Heart right ventricle (tissue), 16 donors: ENCODE results near the gene TSEN54. TPM values are rescaled to one million over a fixed set of nuclear protein-coding genes. Genes with fewer than 3 reads are reported as not detected.

ENCODE experiments used
- ATAC-seq, 8 donors: fragments of 200-7000 bp; cut with Tn5 transposase; one replicate each; pipeline ENCODE4 v1.9.1; 2020; ENCODE audit warnings: mild to moderate bottlenecking in 8 of 8, moderate library complexity in 8 of 8, moderate number of reproducible peaks in 1 of 8
- DNase-seq, 2 donors: peaks; one replicate each; pipeline ENCODE4 v3.0.0-alpha.2; 2020
- H3K27ac ChIP-seq, 10 donors: fragments of 200-600 bp; sonication (generic) in 2 of 10; one replicate each; pipeline versions ENCODE4 v1.5.0 to v1.8.0; 2020 to 2022; ENCODE audit warnings: mild to moderate bottlenecking in 3 of 10
- H3K27me3 ChIP-seq, 7 donors: fragments of 200-600 bp; one replicate each; pipeline ENCODE4 v1.8.0; 2021 to 2022; ENCODE audit warnings: mild to moderate bottlenecking in 2 of 7
- H3K36me3 ChIP-seq, 9 donors: fragments of 200-600 bp; sonication (generic) in 1 of 9; one replicate each; pipeline versions ENCODE4 v1.5.0 to v1.8.0; 2020 to 2022; ENCODE audit warnings: mild to moderate bottlenecking in 2 of 9
- H3K4me1 ChIP-seq, 9 donors: fragments of 200-600 bp; sonication (generic) in 1 of 9; one replicate each; pipeline versions ENCODE4 v1.5.0 to v1.8.0; 2020 to 2022; ENCODE audit warnings: mild to moderate bottlenecking in 4 of 9
- H3K4me3 ChIP-seq, 10 donors: fragments of 200-600 bp; sonication (generic) in 2 of 10; one replicate each; pipeline versions ENCODE4 v1.5.0 to v1.8.0; 2020 to 2022; ENCODE audit warnings: mild to moderate bottlenecking in 7 of 10, moderate library complexity in 2 of 10
- H3K9me3 ChIP-seq, 11 donors: fragments of 200-600 bp in 10 of 11; sonication (generic) in 2 of 11; one replicate each; pipeline versions ENCODE4 v1.5.0 to v1.8.0; 2013 to 2022; ENCODE audit warnings: mild to moderate bottlenecking in 2 of 11, control low read depth in 1 of 11, moderate library complexity in 1 of 11
- CTCF ChIP-seq, 9 donors: fragments of 200-600 bp; sonication (generic) in 2 of 9; IDR thresholded peaks; one replicate each; pipeline versions ENCODE4 v1.5.0 to v1.8.0; 2021 to 2022; ENCODE audit warnings: antibody characterized with exemption in 9 of 9, mild to moderate bottlenecking in 5 of 9, moderate library complexity in 1 of 9
- WGBS, 2 donors: extraction: QIAGEN DNeasy Blood & Tissue Kit; methylation state at CpG; one replicate each; pipeline ENCODE4 v1.1.7; 2013; ENCODE audit warnings: inconsistent platforms in 1 of 2; 5-methylcytosine and 5-hydroxymethylcytosine counted together
- intact Hi-C, 10 donors: fragments of 100-400 bp; cut with DNase I; formaldehyde crosslinking; loops; one replicate each; pipeline versions ENCODE4 v1.11.1 to v1.14.2; 2022
- polyA plus RNA-seq, 2 donors: library from polyadenylated mRNA; stranded (reverse); fragments of 200-250 nt; gene quantifications; one replicate each; pipeline ENCODE4 v1.2.3, GENCODE V29; 2013
- total RNA-seq, 10 donors: library from RNA; stranded (reverse); fragmentation: NEBNext Ultra II Directional in 3 of 10; extraction: Animal tissue kit (Norgen Biotek cat#: 25700) in 3 of 10; gene quantifications; one replicate each; pipeline versions ENCODE4 v1.2.1 to v1.2.4, GENCODE V29; 2021 to 2023
- donor health status: Arrhythmogenic right ventricular cardiomyopathy.
- donor health status: ischemic (EF 13 %, LVEDD 7.1; RV severe dilation, severe dysfunction).
- donor health status: healthy with polysubstance abuse.
- donor health status: DM: no; HTN: yes; CAD: no.
- donor health status: DM: no; HTN: no; CAD: no.
- donor health status: ischemic (EF 25% LVEDD 6.9; RV normal size, moderate dysfunction).
- donor health status: ischemic (EF 25% LVEDD 5.7; RV mildly dilated, moderate dysfunction).
- donor health status: healthy.
- donor health status: DM: yes; HTN: yes; CAD: no.
- donor health status: Ischemic cardiomyopathy.
- donor health status: ischemic (EF 35%, LVEDD 5.7; RV mildly dilated, moderate dysfunction).
- donor health status: nonischemic (EF 11% LVEDD 7.7; RV severe dilation, severe dysfunction).
- donor health status: DM: yes; HTN: yes; CAD: no.
- donor health status: PGD.
- donor health status: ischemic (EF 29% LVEDD 5.4; RV normal size, mild dysfunction).
- donor health status: nonischemic (EF 23%, LVEDD 6.1; RV moderate dilation, normal function).

TSEN54 gene
- total and polyA plus RNA-seq, 12 donors = 4.2 to 18.1 (median 6.7) TPM

- Histone ChIP-seq H3K36me3 (no peaks in the 10 kb centered on the region), H3K27me3 (peaks cover 0 to 14% (median 0%) of the 10 kb centered on the region in 7 donors), H3K9me3 (no peaks in the 10 kb centered on the region), H3K4me3 (no peak overlapping the region), H3K27ac (no peak overlapping the region), H3K4me1 (peaks cover 0 to 9% (median 5%) of the 10 kb centered on the region in 9 donors)
- DNase-seq = no peak
- no peak for ATAC-seq
- WGBS, 2 donors = 78 to 81% methylated on average over 19 of the region's 19 CpGs
- intact Hi-C loops = no loop called here
- no peak for TF ChIP-seq CTCF (IDR thresholded peaks at IDR 0.05)
These were observed 14.8 kb downstream of the TSEN54 start for GRCh38 chr17:75530837-75531720.

- TF ChIP-seq CTCF (IDR thresholded peaks at IDR 0.05) = no peak
- peaks cover 0 to 3% (median 0%) of the 10 kb centered on the region in 9 donors for H3K4me1 ChIP-seq
- H3K9me3 ChIP-seq = no peaks in the 10 kb centered on the region
- H3K36me3 ChIP-seq = no peaks in the 10 kb centered on the region
- ATAC-seq (no peak), DNase-seq (no peak)
- peaks cover 0 to 8% (median 0%) of the 10 kb centered on the region in 7 donors for H3K27me3 ChIP-seq
- WGBS, 2 donors = 87 to 89% methylated on average over 7 of the region's 7 CpGs
- H3K4me3 ChIP-seq = no peak overlapping the region
- no peak overlapping the region for H3K27ac ChIP-seq
- intact Hi-C loops = no loop called here
These were observed 15.4 kb downstream of the TSEN54 start for GRCh38 chr17:75531721-75532072.

- DNase-seq = no peak
- ATAC-seq = peak in 3 of 8 donors; percentile 7 to 32 (median 16)
These were observed 18.8 kb downstream of the TSEN54 start for GRCh38 chr17:75535119-75535537.

GRCh38 chr17:75535871-75536270, 19.5 kb downstream of the TSEN54 start:
- Histone ChIP-seq H3K36me3 (no peaks in the 10 kb centered on the region), H3K9me3 (no peaks in the 10 kb centered on the region), H3K27ac (peak overlapping the region in 1 of 10 donors; percentile 78), H3K4me1 (no peaks in the 10 kb centered on the region), H3K4me3 (no peak overlapping the region), H3K27me3 (no peaks in the 10 kb centered on the region)
- intact Hi-C loops = loop anchor here in 1 of 10 donors (5.0 kb wide), 1 partner anchor 46 kb away; no protein-coding TSS in a partner anchor
- TF ChIP-seq CTCF (IDR thresholded peaks at IDR 0.05) = no peak
- 93 to 94% methylated on average over 8 of the region's 8 CpGs for WGBS, 2 donors
- ATAC-seq = no peak
- no peak for DNase-seq

More at GRCh38 chr17:75535119-75535537, 18.8 kb downstream of the TSEN54 start:
- no peak overlapping the region for H3K4me3 ChIP-seq
- H3K27ac ChIP-seq = peak overlapping the region in 1 of 10 donors; percentile 78
- H3K27me3 ChIP-seq = no peaks in the 10 kb centered on the region
- no peaks in the 10 kb centered on the region for H3K4me1 ChIP-seq
- no peaks in the 10 kb centered on the region for H3K9me3 ChIP-seq
- 82 to 83% methylated on average over 15 of the region's 15 CpGs for whole genome bisulfite sequencing, 2 donors
- no peaks in the 10 kb centered on the region for H3K36me3 ChIP-seq
- no peak for TF ChIP-seq CTCF (IDR thresholded peaks at IDR 0.05)
- intact Hi-C loops = loop anchor here in 1 of 10 donors (5.0 kb wide), 1 partner anchor 47 kb away; no protein-coding TSS in a partner anchor
